ENCODE results near the gene IGFBP5.
A peak's percentile ranks its signal among the peaks of the same experiment; 100 is the strongest.

IGFBP5 gene, protein sequence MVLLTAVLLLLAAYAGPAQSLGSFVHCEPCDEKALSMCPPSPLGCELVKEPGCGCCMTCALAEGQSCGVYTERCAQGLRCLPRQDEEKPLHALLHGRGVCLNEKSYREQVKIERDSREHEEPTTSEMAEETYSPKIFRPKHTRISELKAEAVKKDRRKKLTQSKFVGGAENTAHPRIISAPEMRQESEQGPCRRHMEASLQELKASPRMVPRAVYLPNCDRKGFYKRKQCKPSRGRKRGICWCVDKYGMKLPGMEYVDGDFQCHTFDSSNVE

DNA sequence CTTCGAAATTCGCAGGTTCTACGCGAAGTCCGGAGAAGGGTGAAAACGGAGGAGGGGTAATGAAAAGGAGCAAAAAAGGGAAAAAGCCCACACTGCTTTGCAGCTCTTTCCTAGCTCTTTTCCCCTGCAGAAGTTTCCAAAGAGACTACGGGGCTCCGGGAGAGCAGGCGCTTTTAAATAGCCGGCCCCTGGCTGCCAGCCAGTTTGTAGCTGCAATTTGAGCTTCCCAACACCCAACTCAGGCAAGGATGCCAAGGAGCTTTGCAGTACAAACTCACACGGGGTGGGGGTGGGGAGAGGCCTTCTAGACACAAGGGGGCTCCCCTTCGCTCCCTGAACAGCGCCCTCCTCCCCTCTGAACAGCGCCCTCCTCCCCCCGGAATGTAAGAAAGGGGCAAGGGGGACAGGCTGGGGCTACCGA lies at the start of gene IGFBP5:
IGFBP5 (minus strand) TSS at position 149 of the 421 bp plus-strand sequence. CDS start 774 bp downstream, outside the sequence.
- peak; percentile 70 for DNase-seq

DNA sequence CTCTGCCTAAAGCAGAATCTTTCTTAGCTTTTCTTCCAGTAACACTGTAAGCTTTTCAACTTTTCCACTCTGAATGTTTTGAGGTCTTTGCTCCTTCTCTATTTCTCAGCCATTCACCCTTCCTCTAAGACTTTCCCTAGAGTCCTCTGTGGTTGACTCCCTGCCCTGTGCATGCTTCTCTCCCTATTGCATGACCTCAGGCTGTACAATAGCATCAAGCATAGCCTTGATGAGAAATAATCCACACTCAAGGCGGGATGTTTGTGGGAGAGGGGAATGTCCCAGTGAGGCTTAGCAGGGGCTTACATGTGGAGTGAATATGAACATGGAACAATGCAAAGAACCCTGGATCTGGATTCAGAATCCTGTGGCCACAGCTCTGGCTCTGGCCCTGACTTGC lies 48.4 kb upstream of the IGFBP5 start:
- DNase-seq = no peak

DNA sequence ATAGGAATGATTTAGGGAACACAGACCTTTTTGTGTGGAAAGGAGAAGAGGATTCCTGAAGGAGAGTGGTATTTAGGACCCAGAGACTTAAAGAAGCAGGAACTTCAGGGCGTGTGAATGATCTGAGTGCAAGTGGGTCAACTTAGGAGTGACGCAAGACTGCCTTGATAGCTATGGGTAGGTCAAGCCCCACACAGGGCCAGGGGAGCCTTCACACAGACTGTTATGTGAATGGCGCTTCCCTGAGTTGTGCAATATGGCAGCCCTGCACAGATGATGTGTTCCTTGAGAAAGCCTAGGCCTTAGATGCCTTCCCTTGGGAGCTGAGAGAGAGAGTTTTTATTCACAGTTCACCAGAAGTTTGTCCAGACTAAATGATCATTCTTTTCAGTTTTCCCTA lies 47.1 kb upstream of the IGFBP5 start:
- DNase-seq = no peak

DNA sequence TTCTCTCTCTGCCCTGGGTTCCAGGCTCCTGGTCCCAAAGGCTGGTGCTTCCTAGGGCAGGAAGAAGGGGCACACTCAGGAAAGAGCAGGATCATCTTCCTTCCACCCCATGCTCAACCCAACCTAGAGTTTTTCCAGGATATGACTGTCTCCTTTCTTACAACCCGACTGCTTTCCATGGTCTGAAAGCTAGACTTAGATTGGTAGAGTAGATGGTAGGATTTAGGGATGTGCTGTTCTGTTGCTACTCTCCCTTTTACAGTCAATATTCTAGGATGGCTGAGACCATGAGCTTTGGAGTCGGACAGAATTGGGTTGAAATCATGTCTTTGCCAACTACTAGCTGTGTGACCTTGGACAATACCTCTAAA lies 45.9 kb upstream of the IGFBP5 start:
- no peak for DNase-seq

DNA sequence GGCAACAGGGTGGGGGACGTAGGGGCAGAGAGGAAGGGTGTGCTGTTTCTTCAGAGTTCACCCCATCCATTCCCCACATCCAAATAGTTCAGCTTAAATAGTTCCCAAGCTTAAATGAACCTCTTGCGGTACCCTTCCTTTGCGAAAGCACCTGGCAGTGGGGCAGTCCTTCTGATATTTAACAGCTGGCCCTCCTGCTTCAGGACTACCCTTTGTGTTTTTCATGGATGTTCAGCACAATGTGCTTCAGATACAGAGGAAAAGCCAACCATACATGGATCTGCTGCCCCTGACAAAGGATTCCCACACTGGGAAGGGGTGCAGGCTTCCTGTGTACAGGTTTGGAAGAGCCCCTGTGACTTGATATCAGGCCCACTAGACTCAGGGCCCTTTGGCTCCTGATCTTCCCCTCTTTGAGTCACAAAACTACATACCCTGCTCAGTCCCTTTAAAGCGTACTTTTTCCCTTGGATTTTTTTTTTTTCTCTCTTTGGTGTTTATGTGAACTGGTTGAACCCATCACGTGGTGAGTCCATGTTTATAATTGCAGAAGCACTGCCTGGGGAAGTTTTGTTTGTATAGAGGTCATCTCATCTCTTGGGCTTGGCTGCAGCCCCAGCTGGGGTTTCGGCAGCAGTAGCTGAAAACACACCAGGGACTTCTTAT lies 45.3 kb upstream of the IGFBP5 start:
- no peak for DNase-seq

DNA sequence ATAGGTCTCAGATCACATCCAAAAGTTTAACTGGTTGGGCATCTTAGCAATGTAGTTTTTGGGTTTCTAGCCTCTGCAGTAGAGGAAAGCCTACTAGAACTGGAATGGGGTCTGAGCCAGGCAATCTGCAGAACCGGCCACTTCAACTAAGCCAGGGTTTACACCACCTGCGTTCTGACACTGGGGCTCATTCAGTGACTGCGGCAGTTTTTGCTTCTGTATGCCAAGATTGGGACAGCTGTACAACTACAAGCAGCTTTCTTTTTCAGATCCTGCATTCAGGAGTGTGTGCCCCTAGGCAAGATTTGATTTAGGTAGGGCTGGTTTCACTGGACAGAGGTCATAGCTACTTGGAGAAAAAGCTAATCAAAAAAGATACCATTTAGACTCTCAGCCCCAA lies 43.7 kb upstream of the IGFBP5 start:
- DNase-seq = no peak

DNA sequence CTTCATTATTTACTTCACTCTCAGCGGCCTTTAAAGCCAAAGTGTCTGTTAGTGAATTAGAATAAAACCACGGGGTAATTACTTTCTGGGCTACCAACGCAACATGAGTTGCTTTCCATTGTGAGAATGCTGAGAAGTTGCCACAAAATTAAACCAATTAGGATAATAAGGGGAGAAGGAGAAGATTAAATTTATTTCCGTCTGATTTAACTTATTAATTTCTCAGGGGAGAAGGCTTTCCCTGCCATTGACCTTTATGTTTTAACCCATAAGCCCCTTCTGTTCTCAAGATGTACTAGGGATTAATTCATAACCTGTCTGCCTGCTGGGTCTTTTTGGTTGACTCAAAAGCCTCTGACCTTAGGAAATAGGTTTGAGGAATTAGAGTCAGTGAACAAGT lies 42.3 kb upstream of the IGFBP5 start:
- no peak for DNase-seq

DNA sequence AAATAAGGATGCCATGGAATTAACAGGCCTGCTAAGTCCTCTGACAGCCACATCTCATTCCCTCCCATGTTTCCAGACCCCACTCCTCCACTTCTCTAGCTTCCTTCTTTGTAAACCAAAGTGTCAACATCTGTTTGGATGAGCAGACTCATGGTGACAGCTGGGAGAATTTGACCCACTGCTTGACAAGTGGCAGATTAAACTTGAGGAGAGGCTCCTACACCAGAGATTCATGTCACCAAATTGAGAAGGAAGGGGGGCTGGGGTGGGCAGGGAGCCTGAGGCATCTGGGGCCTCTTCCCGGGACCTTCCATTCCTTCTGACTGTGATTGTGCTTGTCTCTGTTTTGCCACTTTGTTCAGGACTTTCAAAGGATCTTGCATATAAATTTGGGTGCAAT lies 41.0 kb upstream of the IGFBP5 start:
- DNase-seq = no peak

DNA sequence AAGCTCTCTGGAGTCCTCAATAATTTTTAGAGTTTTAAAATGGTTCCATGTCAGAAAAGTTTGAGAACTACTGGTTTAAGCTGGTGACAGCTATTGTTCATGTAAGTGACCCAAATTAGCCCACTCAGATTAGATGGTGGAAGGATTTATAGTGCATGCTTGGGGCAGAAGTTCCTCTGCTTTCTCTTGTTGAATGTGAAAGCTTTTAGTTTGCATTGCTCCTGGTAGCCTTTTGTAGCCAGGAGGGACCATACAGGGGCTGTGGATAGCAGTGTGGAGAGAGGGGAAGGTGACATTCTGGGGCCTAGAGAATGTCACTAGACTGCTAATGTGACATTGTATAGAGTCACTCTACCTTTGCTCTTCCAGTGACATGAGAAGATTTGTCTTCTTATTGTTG lies 40.3 kb upstream of the IGFBP5 start:
- DNase-seq = no peak

DNA sequence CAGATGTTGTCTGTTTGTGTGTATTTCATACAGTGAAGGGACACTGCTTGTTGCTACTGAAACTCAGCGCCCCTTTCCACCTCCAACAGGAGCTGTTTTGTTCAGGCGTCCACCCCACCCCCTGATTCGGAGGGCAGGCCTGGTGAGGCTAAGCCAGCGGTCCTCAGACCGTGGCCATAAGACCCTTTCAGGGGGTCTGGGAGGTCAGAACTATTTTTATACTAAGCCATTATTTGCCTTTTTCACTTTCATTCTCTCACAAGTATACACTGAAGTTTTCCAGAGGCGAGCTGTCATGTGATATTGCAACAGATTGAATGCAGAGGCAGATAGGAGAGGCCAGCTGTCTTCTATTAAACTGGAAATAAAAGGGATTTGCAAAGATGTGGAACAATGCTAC lies 39.7 kb upstream of the IGFBP5 start:
- DNase-seq = no peak

DNA sequence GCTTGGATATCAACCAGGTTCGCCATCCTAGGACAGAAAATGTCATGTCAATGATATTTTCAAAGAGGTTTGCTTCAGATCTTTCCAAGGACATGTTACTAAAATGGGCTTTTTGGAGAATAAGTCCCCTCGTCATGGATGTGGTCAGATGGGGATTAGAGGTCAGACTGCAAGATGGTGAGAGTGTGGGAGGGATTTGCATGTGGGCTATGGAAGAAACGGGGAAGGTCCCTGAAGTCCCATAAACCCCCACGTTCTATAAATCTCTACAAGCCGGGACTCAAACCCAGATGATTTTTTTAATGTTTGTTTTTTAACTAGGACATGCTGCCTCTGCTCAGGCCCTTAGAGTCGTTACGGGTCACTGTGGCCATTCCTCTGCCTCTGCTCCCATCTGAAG lies 37.7 kb upstream of the IGFBP5 start:
- DNase-seq = no peak

DNA sequence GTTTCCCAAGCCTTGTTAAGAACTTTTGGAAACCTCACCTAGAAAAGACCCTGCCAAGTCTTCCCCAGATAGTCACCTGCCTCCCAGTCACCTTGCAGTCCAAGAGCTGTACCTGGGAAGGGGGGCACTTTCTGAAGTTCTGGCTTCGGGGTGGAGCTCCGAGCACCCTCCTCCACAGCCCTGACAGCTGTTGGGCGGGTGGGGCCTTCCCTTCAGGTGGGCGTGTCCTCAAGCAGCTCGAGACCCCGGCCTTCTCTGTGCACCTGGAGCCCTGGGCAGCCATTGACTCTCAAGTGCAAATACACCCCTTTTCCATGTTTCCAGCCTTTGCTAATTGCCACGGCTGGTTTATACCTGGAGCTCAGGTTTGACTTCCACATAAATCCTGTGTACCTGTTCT lies 37.0 kb upstream of the IGFBP5 start:
- DNase-seq = no peak

DNA sequence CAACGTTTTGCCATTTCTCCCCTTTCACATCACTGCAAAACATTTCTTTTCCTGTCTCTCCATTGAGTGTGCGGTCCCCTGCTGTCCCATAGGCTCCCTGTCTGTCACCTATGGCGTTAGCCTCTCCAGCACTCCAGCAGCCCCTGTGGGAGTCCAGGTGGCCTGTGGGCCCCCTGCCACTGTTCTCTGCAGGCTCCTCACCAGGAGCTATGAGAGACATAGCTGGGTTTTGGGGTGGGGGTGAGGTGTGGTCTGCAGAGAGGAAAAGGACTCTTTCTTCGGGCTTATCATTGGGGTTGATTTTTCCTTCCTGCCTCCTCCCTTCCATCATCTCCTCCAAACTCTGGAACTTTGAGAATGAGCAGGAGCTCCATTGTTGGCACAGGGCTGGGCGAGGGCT lies 36.1 kb upstream of the IGFBP5 start:
- no peak for DNase-seq

DNA sequence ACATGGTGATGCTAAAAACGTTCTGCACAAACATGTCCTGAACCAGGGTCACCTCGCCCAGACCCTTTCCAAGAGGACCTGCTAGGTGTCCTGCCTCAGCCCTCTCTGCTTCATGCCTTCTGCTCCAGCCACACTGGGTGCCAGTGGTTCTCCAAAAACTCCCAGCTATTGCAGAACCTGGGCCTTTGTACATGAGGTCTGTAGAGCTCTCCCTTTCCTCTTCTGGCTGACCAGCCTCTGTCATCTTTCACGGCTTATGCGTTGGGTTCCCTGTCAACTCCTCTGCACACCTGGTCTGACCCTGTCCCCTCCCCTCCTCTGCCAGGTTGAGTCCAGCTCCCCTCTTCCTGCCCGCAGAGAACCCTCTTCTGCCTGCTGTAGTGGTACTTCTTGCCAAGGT lies 35.5 kb upstream of the IGFBP5 start:
- no peak for DNase-seq

DNA sequence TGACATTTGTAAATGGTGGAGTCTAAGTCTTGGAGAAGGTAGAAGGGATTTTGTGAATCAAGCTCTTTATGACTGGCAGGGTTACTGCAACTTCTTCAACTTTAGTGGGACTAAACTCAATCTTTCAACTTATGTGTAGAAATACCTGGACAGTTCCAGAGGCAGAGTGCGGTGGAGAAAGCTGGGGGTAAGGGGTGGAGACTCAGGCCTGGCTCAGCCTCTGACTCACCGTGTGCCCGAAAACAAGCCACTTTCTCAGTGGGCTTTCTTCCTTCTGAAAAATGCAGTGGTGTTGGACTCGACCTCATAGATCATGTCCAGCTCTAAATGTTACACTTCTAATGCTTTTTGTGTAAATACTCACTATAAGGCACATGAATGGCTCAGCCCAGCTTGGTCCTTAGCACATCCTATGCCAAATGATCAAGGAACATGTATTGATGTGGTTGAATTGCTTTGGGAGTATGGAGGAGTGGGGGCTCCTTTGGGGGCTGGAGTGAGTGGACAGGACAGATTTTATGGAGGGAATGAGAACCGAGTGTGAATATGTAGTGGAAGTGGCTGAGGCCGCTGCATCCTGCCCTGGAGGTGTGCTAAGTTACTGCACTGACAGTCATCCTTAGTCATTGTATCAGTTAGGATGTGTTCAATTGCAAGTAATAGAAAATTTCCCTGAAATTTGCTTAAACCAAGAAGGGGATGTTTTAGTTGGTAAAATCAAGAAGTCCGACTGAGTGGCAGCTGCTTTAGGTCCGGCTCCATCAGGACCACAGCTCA lies 32.2 kb upstream of the IGFBP5 start:
- no peak for DNase-seq

DNA sequence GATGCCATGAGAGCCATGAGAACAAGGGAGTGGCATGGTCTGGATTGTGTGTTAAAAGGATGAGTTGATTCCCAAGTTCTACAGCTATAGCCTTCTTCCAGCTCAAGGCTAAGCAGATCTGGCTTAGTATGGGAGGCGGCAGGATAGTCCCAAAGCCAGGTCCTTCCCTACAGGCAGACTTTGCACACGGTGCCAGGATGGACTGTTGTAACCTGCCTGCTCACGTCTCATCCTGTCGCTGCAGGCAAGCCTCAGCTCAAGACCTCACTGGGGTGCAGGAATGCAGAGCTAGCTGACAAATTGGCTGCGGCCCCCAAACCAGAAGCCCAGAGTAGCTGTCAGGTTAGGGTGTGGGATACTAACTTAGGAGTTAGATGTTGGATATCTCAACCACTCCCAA lies 28.8 kb upstream of the IGFBP5 start:
- no peak for DNase-seq

DNA sequence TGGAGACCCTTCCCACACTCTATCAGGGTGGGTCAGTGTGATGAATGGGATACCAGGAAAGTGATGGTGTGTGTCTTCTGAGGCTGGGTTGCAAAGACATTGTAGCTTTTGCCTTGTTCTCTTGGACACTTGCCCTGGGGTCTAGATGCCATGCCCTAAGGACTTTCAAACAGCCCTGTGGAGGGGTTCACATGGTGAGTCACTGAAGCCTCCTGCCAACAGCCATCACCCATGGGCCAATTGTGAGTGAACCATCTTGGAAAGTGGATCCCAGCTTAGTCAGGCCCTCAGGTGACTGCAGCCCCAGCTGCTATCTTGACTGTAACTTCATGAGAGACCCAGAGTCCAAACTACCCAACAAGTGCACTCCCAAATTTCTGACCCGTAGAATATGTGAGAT lies 25.8 kb upstream of the IGFBP5 start:
- DNase-seq = no peak

DNA sequence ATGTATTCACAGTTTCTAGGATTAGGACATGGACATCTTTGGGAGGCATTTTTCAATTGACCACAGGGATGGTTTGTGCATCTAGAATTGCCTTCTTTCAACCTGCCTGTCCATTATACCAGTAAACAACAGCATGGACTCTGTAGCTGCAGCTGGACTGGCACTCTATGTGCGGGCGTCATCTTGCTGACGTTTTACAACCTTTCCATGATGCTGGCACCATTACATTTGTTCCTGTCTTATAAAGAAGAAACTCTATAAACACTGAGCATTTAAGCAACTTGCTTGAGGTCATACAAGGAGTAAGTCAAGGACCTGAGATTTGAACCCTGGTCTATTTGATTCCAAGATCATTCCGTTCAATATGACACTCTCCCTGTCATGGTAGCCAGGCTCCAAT lies 25.4 kb upstream of the IGFBP5 start:
- DNase-seq = no peak

DNA sequence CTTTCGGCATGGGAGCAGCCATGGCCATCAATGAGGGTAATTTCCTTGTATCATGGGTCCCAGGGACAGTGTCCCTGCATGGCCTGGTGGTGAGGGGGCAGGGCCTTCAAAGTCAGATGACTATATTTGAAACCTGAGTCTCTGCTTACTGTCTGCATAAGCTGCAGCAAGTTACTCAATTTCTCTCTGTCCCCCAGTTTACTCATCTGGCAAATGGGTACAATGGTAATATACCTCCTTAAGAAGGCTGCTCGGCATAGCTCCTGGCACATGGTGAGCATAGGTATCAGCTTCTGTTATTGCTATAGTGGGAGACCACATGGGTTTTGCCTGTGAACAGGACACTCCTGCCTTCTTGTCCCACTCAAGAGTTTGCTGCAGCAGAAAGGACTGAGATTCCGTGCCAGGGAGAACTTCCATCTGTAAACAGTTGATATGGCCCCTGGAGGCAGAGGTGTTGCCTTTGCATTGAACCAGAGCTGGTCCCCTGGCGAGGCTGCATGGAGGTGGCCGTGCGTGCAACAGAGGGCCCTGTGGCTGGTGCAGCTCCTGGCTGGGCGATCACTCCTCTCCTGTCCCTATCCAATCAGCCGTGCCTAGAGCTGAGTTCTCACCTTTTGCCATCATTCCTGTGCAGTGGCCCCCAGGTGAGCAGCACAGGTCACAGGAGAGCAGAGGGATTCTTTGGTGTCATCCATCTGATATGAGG lies 22.7 kb upstream of the IGFBP5 start:
- no peak for DNase-seq

DNA sequence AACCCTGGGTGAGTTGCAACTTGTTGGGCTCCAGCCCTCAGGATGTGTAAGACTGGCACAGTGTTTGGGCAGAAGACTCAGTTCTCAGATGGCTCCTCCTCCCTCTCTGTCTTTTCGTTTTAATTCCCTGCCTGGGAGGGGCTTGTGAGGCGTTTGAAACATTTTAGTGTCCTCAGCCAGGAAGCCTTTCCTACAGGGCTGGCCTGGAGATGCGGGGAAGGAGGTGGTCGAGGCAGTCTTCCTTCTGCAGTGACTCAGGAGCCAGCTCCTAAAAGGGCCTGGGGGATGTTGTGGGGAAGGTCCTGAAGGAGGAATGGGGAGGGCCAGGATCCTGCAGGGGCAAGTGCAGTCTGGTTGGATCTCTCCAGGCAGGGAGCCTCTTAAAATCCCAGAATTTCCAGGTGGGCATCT lies 22.1 kb upstream of the IGFBP5 start:
- no peak for DNase-seq

DNA sequence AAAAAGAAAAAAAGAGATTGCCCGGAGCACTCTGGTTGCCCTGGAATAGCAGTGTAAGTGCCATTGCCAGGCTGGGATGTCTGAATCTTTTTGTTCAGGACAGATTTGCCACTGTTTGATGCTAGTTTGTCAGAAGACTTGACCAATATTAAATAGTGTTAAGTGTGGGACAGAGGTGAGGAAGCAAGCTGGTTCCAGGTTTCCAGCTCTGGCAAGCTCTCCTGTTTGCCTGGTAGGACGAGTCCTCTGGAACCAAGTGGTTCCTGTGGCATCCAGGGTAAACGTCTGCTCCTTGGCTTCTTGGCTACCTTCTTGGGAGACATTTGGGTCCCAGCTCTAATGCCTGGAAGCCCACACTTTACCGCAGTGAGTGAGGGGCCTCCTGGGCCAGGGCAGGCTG lies 20.8 kb upstream of the IGFBP5 start:
- no peak for DNase-seq

DNA sequence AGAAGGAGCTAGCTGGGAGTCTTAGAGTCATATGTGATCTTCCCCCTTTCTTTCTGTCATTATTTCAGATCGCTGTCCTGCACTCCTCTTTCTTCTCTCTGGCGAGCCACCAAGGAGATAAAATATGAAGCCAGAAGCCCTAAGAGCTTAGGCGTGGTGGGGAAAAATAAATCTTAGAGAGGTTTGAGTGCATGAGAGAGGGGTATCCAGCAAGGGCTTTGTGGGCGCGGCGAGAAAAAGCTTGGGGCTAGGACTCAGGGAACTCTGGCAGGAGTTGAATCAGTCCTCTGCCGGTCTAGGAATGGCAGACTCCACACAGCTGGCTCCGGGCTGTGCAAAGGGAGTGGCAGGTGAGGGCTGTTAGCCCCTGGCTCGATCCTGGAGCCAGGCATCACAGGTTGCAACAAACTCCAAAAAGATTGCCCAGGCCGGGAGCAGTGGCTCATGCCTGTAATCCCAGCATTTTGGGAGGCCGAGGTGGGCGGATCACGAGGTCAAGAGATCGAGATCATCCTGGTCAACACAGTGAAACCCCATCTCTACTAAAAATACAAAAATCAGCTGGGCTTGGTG lies 20.1 kb upstream of the IGFBP5 start:
- DNase-seq = no peak

DNA sequence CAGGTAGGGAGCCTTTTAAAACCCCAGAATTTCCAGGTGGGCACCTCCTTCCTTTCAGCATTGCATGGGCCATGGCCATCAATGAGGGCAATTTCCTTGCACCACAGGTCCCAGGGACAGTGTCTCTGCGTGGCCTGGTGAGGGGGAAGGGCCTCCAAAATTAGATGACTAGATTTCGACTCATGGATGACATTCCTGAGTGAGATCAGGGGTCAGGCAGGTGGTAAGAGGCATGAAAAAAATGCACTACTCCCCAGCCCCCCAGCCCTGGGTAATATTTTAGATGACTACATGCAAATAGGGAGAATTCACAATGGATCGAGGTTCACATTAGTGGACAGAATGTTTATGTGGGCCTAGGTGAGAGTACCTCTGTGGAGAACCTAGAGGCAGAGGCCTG lies 19.0 kb upstream of the IGFBP5 start:
- no peak for DNase-seq

Data from midbrain (tissue), 1 donor.